Ramos (cell line): ENCODE results near the gene IL21.

Experiments
- in situ Hi-C: fragments of 300-500 bp; cut with MboI; formaldehyde crosslinking; loops from one replicate; pipeline ENCODE4 v1.14.3; 2022; ENCODE audit warnings: low sequenced_read_pairs; ENCODE audit not compliant: unreplicated experiment

IL21 gene

GRCh38 chr4:122635205-122635604, 14.3 kb upstream of the IL21 start:
- in situ Hi-C loops = no loop called here

DNA sequence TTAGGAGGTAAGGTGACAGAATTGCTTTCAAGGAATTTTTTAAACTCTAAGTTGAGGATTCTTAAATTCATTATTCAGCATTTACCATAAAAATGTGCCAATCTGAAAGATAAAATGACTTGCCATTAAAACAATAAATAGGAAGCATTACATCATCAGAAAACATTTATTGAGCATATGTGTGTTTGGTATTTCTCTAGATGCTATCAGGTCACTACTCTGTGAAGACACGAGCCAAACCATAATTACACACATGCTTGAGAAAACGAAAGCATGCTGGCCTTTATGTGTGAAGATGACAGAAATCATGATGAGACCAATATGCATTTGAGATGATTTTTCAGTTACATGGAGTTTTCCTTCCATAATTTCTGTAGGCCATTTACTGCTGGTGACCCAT, 12.3 kb upstream of the IL21 start:
- in situ Hi-C loops = no loop called here

GRCh38 chr4:122632396-122633143, 11.7 kb upstream of the IL21 start:
- in situ Hi-C loops = no loop called here

DNA sequence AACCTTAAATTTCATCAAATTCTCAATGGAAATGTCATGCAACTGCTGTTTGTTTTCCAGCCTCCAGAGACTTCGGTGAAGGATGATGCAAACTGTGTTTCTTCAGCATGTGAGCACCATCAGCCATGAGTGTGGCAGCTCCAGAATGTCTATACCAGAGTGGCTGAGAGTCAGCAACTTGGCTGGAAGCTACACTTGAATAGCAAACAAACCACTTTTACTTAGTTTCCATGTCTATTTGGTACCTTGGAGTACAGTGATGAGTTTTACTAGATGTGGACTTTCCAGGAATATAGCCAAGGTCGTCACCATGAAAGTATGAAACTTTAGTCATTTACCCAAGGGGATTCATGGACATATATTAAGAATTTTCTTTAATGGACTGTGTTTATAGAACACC, 4.3 kb upstream of the IL21 start:
- in situ Hi-C loops = no loop called here

GRCh38 chr4:122624205-122624604, 3.3 kb upstream of the IL21 start:
- in situ Hi-C loops = no loop called here

DNA sequence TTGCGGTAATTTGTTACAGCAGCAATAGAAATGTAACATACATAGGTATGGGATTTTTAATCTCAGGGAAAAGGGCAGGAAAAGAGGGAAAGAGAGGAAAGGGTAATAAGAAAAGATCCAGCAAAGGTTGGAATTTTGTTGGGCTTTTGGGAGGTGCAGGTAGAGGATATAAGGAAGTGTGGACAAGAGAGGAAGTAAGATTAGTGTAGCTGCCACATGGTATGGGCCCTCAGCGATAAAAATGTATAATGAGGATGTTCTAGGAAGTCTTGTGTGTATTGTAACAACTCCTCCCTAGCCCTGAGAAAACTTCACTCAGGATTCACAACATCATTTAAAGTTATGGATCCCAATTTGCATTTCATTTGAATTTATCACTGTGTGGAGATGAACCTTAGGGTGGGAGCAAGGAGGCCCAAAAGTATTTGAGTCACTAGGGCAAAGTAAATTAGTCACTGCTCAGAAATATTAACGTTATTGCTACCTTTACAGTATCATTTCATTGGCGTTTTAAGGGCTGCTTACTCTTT, 2.8 kb upstream of the IL21 start:
- in situ Hi-C loops = no loop called here

DNA sequence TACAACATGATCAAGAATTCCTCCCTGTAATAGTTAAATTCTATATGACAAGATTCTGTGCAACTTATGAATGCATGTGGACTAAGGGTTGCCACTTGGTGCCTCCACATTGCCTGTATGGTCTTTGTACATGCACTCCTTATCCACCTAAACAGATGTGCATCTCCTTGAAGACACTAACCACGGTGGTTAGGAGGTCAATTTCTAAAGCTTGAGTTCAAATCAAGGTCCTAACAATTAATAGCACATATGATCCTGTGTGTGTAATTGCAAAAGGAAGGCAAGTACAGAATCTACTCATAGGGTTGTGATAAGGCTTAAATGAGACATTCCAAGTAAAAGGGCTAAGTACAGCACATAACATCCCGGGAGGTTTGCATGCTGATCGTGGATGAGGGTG, 1.5 kb upstream of the IL21 start:
- in situ Hi-C loops = no loop called here

DNA sequence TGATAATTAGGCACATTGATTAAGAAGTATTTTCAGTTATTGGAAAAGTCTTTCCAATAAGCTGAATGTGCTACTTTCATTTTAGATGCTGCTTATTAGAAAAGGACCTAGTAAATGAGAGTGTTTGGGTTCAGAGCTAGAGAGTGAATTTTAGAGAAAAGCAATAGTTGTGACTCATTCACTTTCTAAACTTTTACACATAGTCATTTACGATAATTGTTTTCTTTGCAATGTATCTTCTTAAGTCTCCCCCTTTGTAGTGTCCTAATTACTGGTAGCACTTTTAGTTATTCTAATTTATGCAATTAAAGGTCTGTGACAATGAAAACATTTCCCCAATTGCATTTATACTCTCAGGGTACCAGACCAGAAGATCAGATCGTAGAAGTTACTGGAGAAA, 1.3 kb downstream of the IL21 start:
- in situ Hi-C loops = no loop called here

- in situ Hi-C loops = no loop called here
These were observed 3.0 kb downstream of the IL21 start for GRCh38 chr4:122617597-122618593.

- in situ Hi-C loops = no loop called here
These were observed 3.8 kb downstream of the IL21 start for GRCh38 chr4:122616915-122617596.

- in situ Hi-C loops = no loop called here
These were observed 6.2 kb downstream of the IL21 start for GRCh38 chr4:122614621-122615020.

DNA sequence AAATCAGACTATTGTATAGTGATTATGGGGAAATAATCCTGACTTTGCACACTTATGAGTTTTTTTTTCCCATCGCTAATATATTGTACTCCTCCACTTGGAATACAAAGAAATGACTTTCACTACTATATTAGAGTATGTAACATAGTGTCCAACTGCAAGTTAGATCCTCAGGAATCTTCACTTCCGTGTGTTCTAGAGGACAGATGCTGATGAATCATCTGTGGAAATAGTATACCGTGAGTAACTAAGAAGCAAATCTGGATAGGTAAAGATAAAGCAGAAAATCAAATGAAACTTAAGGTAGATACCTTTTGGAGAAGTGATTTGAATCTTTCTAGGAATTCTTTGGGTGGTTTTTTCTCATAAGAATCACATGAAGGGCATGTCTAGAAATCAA, 8.3 kb downstream of the IL21 start:
- in situ Hi-C loops = no loop called here

- in situ Hi-C loops = no loop called here
These were observed 14.4 kb downstream of the IL21 start for GRCh38 chr4:122606364-122607043.

- in situ Hi-C loops = no loop called here
These were observed 16.7 kb downstream of the IL21 start for GRCh38 chr4:122604146-122604545.

GRCh38 chr4:122603156-122603574, 17.7 kb downstream of the IL21 start:
- in situ Hi-C loops = no loop called here

DNA sequence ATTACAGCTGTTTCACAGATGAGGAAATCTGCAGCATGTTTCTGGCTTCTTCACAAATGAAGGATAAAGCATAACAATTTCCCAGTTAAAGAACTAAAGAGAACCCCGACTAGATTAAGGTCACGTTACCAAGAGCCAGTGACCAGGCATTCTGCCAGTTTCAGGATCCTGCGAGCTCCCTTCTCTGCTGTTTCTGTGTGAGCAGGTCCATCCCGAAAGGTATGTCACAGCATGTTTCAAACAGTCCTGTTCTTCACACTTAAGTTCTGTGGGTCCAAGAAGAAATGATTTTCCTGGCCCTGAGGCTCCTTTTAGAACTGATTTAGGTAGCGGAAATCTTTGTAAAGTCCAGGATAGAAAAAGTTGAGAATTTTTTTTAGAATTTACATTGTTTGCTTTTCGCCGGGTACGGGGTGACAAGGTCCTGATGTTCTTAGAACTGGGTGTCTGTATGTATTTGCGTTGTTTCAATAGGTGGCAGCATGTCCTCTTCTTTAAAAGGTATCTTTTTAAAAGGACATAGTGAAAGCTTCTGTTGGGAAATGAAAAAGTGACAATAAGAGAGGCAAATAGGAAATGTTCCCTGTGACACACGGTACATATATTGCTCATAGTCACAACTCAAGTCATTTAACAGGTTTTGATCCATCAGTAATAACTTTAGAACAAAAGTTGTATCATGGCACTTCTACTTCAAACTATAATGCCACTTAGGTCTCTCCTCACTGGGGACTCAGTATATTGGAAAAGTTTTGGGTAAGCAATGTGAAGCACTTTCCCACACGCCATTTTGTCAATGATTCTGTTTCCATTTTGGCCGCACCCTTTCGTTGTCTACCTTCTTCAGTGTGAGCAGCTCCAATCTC, 18.4 kb downstream of the IL21 start:
- in situ Hi-C loops = no loop called here

DNA sequence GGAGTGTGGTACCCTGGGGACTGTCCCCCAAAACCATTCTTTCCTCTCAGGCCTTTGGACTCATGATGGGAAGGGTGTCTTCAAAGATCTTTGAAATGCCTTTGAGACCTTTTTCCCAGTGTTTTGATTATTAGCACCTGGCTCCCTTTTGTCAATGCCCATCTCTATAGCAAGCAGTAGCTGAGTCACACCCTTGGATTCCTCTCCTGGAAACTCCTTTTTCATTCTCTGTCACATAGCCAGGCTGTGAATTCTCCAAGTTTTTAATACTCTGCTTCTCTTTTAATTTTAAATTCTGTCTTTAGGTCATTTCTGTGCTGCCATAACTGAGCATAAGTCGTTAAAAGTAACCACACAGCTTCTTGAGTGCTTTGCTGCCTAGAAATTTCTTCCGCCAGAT, 29.7 kb downstream of the IL21 start:
- in situ Hi-C loops = no loop called here

- in situ Hi-C loops = no loop called here
These were observed 32.2 kb downstream of the IL21 start for GRCh38 chr4:122588453-122589238.
